GM12864 (cell line): Measurements from ENCODE around the gene PIWIL4.

Experiments
- DNase-seq: peaks from one replicate; pipeline ENCODE4 v3.0.0-alpha.2; 2011; ENCODE audit warnings: low read depth
- H3K4me3 ChIP-seq: 2 replicates; pipeline ENCODE4 v1.5.1; 2011; ENCODE audit warnings: mild to moderate bottlenecking, low read depth, low read length, control low read depth
- TF ChIP-seq, protein P1 (sequence below): IDR thresholded peaks from 2 replicates; pipeline ENCODE4 v1.5.1; 2011; ENCODE audit warnings: low read depth, mild to moderate bottlenecking, moderate library complexity, low read length, control low read depth, inconsistent platforms; ENCODE audit errors: missing control alignments

The PIWIL4 gene

DNA sequence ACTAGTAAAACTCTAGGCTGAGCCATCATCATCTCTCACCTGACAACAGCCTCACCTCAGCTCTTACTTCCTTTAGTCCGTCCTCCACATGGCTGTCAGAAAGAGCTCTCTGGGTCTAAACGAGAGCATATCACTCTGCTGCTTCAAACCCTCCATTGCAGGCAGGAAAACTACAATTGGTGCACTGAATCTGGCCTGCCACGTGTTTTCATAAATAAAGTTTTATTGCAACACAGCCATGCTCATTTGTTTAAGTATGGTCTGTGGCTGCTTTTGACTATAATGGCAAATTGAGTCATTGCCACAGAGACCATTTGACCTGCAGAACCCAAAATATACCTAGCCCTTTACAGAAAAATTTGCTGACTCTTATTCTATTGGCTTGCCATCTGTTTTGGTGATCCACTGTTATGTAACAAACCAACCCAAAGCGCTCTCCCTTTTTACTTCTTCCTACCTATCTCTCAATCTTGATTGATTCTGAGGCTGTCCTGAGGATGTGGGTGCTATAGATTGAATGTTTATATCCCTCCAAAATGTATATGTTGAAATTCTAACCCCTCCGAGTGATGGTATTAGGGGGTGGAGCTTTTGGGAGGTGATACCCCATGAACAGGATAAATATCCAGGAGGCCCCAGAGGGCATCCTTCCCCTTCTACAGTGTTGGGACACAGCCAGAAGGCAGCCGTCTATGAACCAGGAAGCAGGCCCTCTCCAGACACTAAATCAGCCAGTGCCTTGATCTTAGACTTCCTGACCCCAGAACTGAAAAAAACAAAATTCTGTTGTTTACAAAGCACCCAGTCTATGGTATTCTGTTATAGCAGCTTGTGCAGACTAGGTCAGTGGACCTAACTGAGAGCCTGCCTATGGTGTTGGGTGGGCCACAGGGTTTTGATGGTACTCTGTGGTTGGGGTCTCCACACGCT is 99.9 kb downstream of the PIWIL4 start:
- TF ChIP-seq, protein P1, sequence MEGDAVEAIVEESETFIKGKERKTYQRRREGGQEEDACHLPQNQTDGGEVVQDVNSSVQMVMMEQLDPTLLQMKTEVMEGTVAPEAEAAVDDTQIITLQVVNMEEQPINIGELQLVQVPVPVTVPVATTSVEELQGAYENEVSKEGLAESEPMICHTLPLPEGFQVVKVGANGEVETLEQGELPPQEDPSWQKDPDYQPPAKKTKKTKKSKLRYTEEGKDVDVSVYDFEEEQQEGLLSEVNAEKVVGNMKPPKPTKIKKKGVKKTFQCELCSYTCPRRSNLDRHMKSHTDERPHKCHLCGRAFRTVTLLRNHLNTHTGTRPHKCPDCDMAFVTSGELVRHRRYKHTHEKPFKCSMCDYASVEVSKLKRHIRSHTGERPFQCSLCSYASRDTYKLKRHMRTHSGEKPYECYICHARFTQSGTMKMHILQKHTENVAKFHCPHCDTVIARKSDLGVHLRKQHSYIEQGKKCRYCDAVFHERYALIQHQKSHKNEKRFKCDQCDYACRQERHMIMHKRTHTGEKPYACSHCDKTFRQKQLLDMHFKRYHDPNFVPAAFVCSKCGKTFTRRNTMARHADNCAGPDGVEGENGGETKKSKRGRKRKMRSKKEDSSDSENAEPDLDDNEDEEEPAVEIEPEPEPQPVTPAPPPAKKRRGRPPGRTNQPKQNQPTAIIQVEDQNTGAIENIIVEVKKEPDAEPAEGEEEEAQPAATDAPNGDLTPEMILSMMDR: no peak
- H3K4me3 ChIP-seq: no peak overlapping the region
- no peak for DNase-seq

- H3K4me3 ChIP-seq: no peak overlapping the region
- TF ChIP-seq, protein P1: no peak
- DNase-seq: no peak
Observed at GRCh38 chr11:94668212-94668793, 101.1 kb downstream of the PIWIL4 start.

DNA sequence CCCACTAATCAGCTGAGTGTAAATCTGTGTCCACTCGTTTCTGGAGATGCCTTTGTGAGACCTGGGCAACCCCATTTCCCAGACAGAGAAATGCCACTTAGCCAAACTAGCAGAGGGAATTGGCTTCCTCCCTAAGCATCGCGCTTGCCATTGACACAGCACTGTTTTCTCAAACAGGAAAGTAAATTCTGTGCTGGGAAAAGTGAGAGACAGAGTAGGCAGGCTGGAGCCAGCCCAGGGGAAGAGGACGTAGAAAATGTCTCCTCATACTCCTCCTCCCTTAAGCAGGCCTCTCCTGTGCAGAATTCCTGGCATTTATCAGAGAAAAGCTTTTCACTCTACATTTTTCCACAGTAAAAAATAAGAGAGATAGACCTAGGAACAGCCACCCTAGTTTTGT is 101.9 kb downstream of the PIWIL4 start:
- DNase-seq: no peak
- no peak overlapping the region for H3K4me3 ChIP-seq
- TF ChIP-seq, protein P1: no peak
